Measurements from ENCODE around the gene FAM185A.
A peak's percentile ranks its signal among the peaks of the same experiment; 100 is the strongest.
"Not testable (repeated sequence)": the region's sequence is repeated elsewhere in the genome, so short reads cannot be mapped to it uniquely, and the experiment has no call there.

FAM185A gene

GRCh38 chr7:102748605-102749444, at the start of gene FAM185A:
FAM185A (plus strand) TSS chr7:102748999; CDS start chr7:102749208, 209 bp downstream.
- peak; percentile 81 to 96 for DNase-seq (ENCODE audit: low read depth in 1 of 2, low spot score in 1 of 2)

- not testable (repeated sequence) for DNase-seq (ENCODE audit: low read depth in 1 of 2, low spot score in 1 of 2)
Observed at GRCh38 chr7:102713011-102713690, 35.6 kb upstream of the FAM185A start.

- not testable (repeated sequence) for DNase-seq (ENCODE audit: low read depth in 1 of 2, low spot score in 1 of 2)
Observed at GRCh38 chr7:102713691-102714080, 35.1 kb upstream of the FAM185A start.

- not testable (repeated sequence) for DNase-seq (ENCODE audit: low read depth in 1 of 2, low spot score in 1 of 2)
Observed at GRCh38 chr7:102714774-102715522, 33.9 kb upstream of the FAM185A start.

- not testable (repeated sequence) for DNase-seq (ENCODE audit: low read depth in 1 of 2, low spot score in 1 of 2)
Observed at GRCh38 chr7:102715718-102716117, 33.1 kb upstream of the FAM185A start.

- not testable (repeated sequence) for DNase-seq (ENCODE audit: low read depth in 1 of 2, low spot score in 1 of 2)
Observed at GRCh38 chr7:102718491-102718890, 30.3 kb upstream of the FAM185A start.

GRCh38 chr7:102726170-102726569, 22.6 kb upstream of the FAM185A start:
- not testable (repeated sequence) for DNase-seq (ENCODE audit: low read depth in 1 of 2, low spot score in 1 of 2)

GRCh38 chr7:102729670-102730069, 19.1 kb upstream of the FAM185A start:
- DNase-seq (ENCODE audit: low read depth in 1 of 2, low spot score in 1 of 2) = not testable (repeated sequence)

GRCh38 chr7:102730431-102730830, 18.4 kb upstream of the FAM185A start:
- not testable (repeated sequence) for DNase-seq (ENCODE audit: low read depth in 1 of 2, low spot score in 1 of 2)

GRCh38 chr7:102742002-102742771, 6.6 kb upstream of the FAM185A start:
- DNase-seq (ENCODE audit: low read depth in 1 of 2, low spot score in 1 of 2) = not testable (repeated sequence)

GRCh38 chr7:102743861-102744260, 4.9 kb upstream of the FAM185A start:
- DNase-seq (ENCODE audit: low read depth in 1 of 2, low spot score in 1 of 2) = not testable (repeated sequence)

GRCh38 chr7:102745494-102746288, 3.1 kb upstream of the FAM185A start:
- DNase-seq (ENCODE audit: low read depth in 1 of 2, low spot score in 1 of 2) = not testable (repeated sequence)

GRCh38 chr7:102749445-102749786, 617 bp downstream of the FAM185A start:
- DNase-seq (ENCODE audit: low read depth in 1 of 2, low spot score in 1 of 2) = not testable (repeated sequence)

GRCh38 chr7:102758227-102758626, 9.4 kb downstream of the FAM185A start:
- DNase-seq (ENCODE audit: low read depth in 1 of 2, low spot score in 1 of 2) = not testable (repeated sequence)

GRCh38 chr7:102759934-102760333, 11.1 kb downstream of the FAM185A start:
- not testable (repeated sequence) for DNase-seq (ENCODE audit: low read depth in 1 of 2, low spot score in 1 of 2)

GRCh38 chr7:102761234-102761633, 12.4 kb downstream of the FAM185A start:
- not testable (repeated sequence) for DNase-seq (ENCODE audit: low read depth in 1 of 2, low spot score in 1 of 2)

- DNase-seq (ENCODE audit: low read depth in 1 of 2, low spot score in 1 of 2) = not testable (repeated sequence)
Observed at GRCh38 chr7:102763295-102763905, 14.6 kb downstream of the FAM185A start.

- DNase-seq (ENCODE audit: low read depth in 1 of 2, low spot score in 1 of 2) = not testable (repeated sequence)
Observed at GRCh38 chr7:102769657-102770192, 20.9 kb downstream of the FAM185A start.

GRCh38 chr7:102770467-102770866, 21.7 kb downstream of the FAM185A start:
- not testable (repeated sequence) for DNase-seq (ENCODE audit: low read depth in 1 of 2, low spot score in 1 of 2)
